Skeletal muscle tissue (tissue), 4 donors: ENCODE data around the gene ADAMTS12. TPM values are rescaled to one million over a fixed set of nuclear protein-coding genes. Genes with fewer than 3 reads are reported as not detected.

ENCODE experiments used
- H3K27ac ChIP-seq: one replicate; pipeline ENCODE4 v1.7.0; 2013; ENCODE audit warnings: mild to moderate bottlenecking, low read depth, low read length, inconsistent platforms
- H3K27me3 ChIP-seq, 3 donors: one replicate each; pipeline ENCODE4 v1.7.0; 2013; ENCODE audit warnings: low read length in 3 of 3; ENCODE audit not compliant: control insufficient read depth in 3 of 3, insufficient read depth in 3 of 3
- H3K36me3 ChIP-seq, 3 donors: one replicate each; pipeline ENCODE4 v1.7.0; 2013; ENCODE audit warnings: low read length in 3 of 3; ENCODE audit not compliant: control insufficient read depth in 3 of 3, insufficient read depth in 3 of 3
- H3K4me1 ChIP-seq, 3 donors: one replicate each; pipeline ENCODE4 v1.7.0; 2013; ENCODE audit warnings: low read length in 3 of 3, mild to moderate bottlenecking in 3 of 3; ENCODE audit not compliant: control insufficient read depth in 3 of 3, insufficient read depth in 3 of 3
- H3K4me3 ChIP-seq, 3 donors: one replicate each; pipeline ENCODE4 v1.7.0; 2013; ENCODE audit warnings: low read length in 3 of 3
- H3K9ac ChIP-seq, 3 donors: one replicate each; pipeline ENCODE4 v1.7.0; 2013; ENCODE audit warnings: low read length in 3 of 3, mild to moderate bottlenecking in 3 of 3, moderate library complexity in 2 of 3, low read depth in 1 of 3
- H3K9me3 ChIP-seq, 3 donors: one replicate each; pipeline ENCODE4 v1.7.0; 2013; ENCODE audit warnings: low read length in 3 of 3; ENCODE audit not compliant: control insufficient read depth in 3 of 3
- total RNA-seq: library from RNA; depleted of rRNA; stranded (reverse); fragments of >200 nt; gene quantifications from one replicate; pipeline ENCODE4 v1.2.3, GENCODE V29; 2014
- donor health status: Osteomylitis.

Gene ADAMTS12
- total RNA-seq, 1 donor from 2014 or later: 19.3 TPM

DNA sequence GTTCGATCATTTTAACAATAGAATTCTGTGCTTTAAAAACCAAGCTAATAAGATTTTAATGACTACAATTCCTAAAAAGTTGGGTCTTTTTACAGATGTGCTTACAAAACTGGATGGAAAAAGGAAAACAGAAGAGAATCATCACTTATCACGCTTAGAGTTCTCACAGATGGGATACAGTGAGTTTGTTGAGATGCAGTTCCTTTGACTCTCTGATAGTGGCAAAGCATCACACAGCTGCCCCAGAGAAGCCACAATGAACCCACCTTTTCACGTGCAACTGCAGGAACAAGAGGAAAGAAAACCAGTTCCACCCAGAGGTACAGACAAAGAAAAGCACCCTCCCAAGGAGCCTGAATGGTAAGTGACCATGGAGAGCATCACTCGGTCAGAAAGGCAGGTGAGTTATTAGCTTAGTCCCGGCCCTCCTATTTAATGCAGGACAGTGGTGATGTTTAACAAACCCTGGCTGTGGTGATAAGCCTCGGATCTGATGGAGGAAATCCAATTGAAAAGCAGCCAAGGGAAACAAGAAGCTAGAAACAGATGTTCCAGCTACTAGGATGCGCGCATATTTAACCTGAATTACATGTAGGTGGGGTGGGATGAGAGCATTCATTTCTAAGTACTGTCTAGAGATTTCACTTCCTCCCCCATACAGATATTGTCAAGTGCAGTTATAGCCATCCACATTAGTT is 283.3 kb downstream of the ADAMTS12 start:
- Histone ChIP-seq H3K27me3 (no peaks in the 10 kb centered on the region), H3K36me3 (no peaks in the 10 kb centered on the region)

DNA sequence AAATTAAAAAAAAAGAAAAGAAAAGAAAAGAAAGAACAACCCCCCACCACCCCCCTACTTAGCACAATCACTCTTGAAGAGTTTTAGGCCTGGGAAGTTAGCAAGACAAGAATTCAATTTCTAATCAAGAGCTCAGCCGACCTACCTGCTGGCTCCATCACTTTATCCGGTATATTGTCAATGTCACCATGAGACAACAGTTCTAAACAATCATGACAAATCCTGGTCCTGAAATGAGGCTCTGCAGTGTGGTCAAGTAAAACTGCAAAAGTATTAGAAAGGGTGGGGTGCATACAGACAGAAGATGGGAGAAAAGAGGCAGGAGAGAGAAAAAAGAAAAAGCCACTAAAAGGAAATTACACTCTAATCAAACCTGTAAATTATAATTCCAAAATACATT is 287.3 kb downstream of the ADAMTS12 start:
- H3K4me1 ChIP-seq: peaks cover 0 to 2% (median 0%) of the 10 kb centered on the region in 3 donors

More for the DNA sequence above, 283.3 kb downstream of the ADAMTS12 start:
- Histone ChIP-seq H3K4me1 (peaks cover 0 to 2% (median 0%) of the 10 kb centered on the region in 3 donors), H3K9ac (no peak overlapping the region), H3K4me3 (no peak overlapping the region), H3K9me3 (no peaks in the 10 kb centered on the region), H3K27ac (no peak overlapping the region)

DNA sequence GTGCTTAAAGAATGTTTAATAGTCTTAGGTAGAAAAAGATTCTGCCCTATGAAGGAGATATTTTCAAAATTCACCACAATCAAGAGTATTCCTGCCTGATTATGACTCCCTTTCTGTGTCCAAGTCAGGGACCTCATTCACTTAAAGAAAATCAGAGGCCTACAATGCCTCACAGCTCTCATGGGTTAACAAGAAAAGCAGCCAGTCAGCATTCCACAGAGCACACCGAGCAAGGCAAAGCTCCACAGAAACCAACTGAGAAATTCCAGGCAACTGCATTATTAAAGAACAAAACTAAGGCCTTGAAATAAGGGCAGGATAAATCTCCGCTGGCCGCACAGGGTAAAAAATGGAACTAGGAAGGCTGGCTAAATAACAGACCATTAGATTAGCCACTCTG is 289.9 kb downstream of the ADAMTS12 start:
- no peaks in the 10 kb centered on the region for H3K27me3 ChIP-seq
- H3K9ac ChIP-seq: no peak overlapping the region
- no peaks in the 10 kb centered on the region for H3K4me1 ChIP-seq
- H3K9me3 ChIP-seq: no peaks in the 10 kb centered on the region
- H3K36me3 ChIP-seq: no peaks in the 10 kb centered on the region
- H3K4me3 ChIP-seq: no peak overlapping the region
- H3K27ac ChIP-seq: no peak overlapping the region

More for the DNA sequence above, 287.3 kb downstream of the ADAMTS12 start:
- H3K27me3 ChIP-seq: no peaks in the 10 kb centered on the region
- H3K27ac ChIP-seq: no peak overlapping the region
- H3K4me3 ChIP-seq: no peak overlapping the region
- no peaks in the 10 kb centered on the region for H3K9me3 ChIP-seq
- H3K36me3 ChIP-seq: no peaks in the 10 kb centered on the region
- H3K9ac ChIP-seq: no peak overlapping the region

DNA sequence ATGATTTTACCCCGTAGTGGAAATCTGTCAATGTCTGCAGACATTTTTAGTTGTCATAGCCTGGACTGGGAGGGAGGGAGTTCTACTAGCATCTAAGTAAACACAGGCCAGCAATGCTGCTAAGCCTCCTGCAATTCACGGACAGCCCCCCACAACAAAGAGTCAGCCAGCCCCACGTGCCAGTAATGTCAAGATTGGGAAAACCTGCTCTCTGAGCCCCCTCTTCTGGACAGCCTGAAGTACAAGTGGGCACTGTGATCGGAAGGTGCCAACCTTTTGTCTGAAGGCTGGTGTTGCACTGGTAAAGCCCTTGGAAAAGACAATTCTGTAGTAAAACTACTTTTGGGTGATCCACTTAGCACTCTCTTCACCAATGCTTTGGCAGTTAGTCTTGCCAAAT is 296.5 kb downstream of the ADAMTS12 start:
- no peak overlapping the region for H3K27ac ChIP-seq
- H3K36me3 ChIP-seq: no peaks in the 10 kb centered on the region
- H3K4me3 ChIP-seq: no peak overlapping the region
- H3K9ac ChIP-seq: peak overlapping the region in 1 of 3 donors; percentile 7
- no peaks in the 10 kb centered on the region for H3K27me3 ChIP-seq
- H3K4me1 ChIP-seq: no peaks in the 10 kb centered on the region
- no peaks in the 10 kb centered on the region for H3K9me3 ChIP-seq

DNA sequence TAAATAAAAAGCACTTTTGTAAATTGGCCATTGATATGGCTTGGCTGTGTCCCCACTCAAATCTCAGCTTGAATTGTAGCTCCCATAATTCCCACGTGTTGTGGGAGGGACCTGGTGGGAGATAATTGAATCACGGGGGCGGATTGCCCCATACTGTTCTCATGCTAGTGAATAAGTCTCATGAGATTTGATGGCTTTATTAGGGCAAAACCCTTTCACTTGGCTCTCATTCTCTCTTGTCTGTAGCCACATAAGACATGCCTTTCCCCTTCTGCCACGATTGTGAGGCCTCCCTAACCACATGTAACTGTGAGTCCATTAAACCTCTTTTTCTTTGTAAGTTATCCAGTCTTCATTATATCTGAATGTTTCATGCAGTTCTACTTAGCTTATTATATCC is 297.8 kb downstream of the ADAMTS12 start:
- no peaks in the 10 kb centered on the region for H3K9me3 ChIP-seq
- no peak overlapping the region for H3K27ac ChIP-seq
- H3K9ac ChIP-seq: no peak overlapping the region
- no peaks in the 10 kb centered on the region for H3K36me3 ChIP-seq
- H3K4me3 ChIP-seq: no peak overlapping the region
- H3K4me1 ChIP-seq: no peaks in the 10 kb centered on the region
- H3K27me3 ChIP-seq: no peaks in the 10 kb centered on the region

DNA sequence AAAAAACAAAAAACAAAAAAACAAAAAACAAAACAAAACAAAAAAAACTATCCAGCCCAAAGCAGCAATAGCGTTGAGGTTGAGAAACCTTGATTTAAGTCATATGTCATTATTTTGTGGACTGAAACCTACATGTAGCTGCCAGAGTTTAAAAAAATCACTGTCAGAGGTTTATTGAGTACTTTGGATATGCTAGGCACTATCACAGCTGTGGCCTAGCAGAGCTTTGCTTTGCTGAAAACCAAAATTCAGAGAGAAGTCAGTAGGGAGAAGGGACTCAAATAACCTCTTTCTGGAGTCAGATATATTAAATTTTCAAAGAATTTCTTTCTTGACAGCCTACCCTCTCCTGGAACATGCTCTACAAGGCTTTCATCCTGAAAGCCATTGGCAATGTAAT is 299.5 kb downstream of the ADAMTS12 start:
- no peak overlapping the region for H3K9ac ChIP-seq
- no peaks in the 10 kb centered on the region for H3K27me3 ChIP-seq
- H3K9me3 ChIP-seq: no peaks in the 10 kb centered on the region
- H3K27ac ChIP-seq: no peak overlapping the region
- no peaks in the 10 kb centered on the region for H3K4me1 ChIP-seq
- no peak overlapping the region for H3K4me3 ChIP-seq
- peaks cover 0 to 1% (median 0%) of the 10 kb centered on the region in 3 donors for H3K36me3 ChIP-seq

GRCh38 chr5:33588654-33589372 is 303.0 kb downstream of the ADAMTS12 start:
- no peak overlapping the region for H3K9ac ChIP-seq
- no peak overlapping the region for H3K27ac ChIP-seq
- no peaks in the 10 kb centered on the region for H3K4me1 ChIP-seq
- H3K9me3 ChIP-seq: no peaks in the 10 kb centered on the region
- H3K36me3 ChIP-seq: peaks cover 0 to 1% (median 0%) of the 10 kb centered on the region in 3 donors
- no peaks in the 10 kb centered on the region for H3K27me3 ChIP-seq
- H3K4me3 ChIP-seq: no peak overlapping the region

DNA sequence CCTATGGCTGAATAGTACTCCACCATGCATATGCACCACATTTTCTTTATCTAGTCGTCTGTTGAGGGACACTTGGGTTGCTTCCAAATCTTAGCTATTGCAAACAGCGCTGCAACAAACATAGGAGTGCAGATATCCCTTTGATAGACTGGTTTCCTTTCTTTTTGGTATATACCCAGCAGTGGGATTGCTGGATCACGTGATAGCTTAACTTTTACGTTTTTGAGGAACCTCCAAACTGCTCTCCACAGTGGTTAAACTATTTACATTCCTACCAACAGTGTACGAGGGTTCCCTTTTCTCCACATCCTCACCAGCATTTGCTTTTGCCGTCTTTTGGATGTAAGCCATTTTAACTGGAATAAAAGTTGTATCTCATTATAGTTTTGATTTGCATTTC is 308.5 kb downstream of the ADAMTS12 start:
- Histone ChIP-seq H3K36me3 (peaks cover 0 to 1% (median 0%) of the 10 kb centered on the region in 3 donors), H3K27ac (no peak overlapping the region), H3K4me1 (no peaks in the 10 kb centered on the region), H3K9ac (no peak overlapping the region), H3K27me3 (no peaks in the 10 kb centered on the region), H3K9me3 (no peaks in the 10 kb centered on the region), H3K4me3 (no peak overlapping the region)

- Histone ChIP-seq H3K4me1 (no peaks in the 10 kb centered on the region), H3K36me3 (peaks cover 0 to under 1% (median 0%) of the 10 kb centered on the region in 3 donors), H3K27ac (no peak overlapping the region), H3K4me3 (no peak overlapping the region), H3K27me3 (no peaks in the 10 kb centered on the region), H3K9ac (no peak overlapping the region), H3K9me3 (no peaks in the 10 kb centered on the region)
Observed at GRCh38 chr5:33582417-33582816, 309.4 kb downstream of the ADAMTS12 start.

GRCh38 chr5:33579789-33580188 is 312.0 kb downstream of the ADAMTS12 start:
- H3K27ac ChIP-seq: no peak overlapping the region

More at GRCh38 chr5:33579789-33580188, 312.0 kb downstream of the ADAMTS12 start:
- no peaks in the 10 kb centered on the region for H3K36me3 ChIP-seq
- H3K9ac ChIP-seq: no peak overlapping the region
- H3K27me3 ChIP-seq: no peaks in the 10 kb centered on the region
- H3K4me1 ChIP-seq: no peaks in the 10 kb centered on the region
- no peak overlapping the region for H3K4me3 ChIP-seq
- no peaks in the 10 kb centered on the region for H3K9me3 ChIP-seq
